Parathyroid adenoma (tissue), 2 donors: ENCODE measurements around the gene MEIS2.
A peak's percentile ranks its signal among the peaks of the same experiment; 100 is the strongest.

Experiments used
- H2AFZ ChIP-seq: fragments of 300-600 bp; sonication (generic); one replicate; pipeline ENCODE4 v1.7.0; 2017; ENCODE audit warnings: antibody characterized with exemption, mild to moderate bottlenecking
- H3K27ac ChIP-seq: fragments of 300-600 bp; sonication (generic); one replicate; pipeline ENCODE4 v1.7.0; 2017
- H3K27me3 ChIP-seq: fragments of 300-600 bp; sonication (generic); one replicate; pipeline ENCODE4 v1.7.0; 2017; ENCODE audit warnings: low read length; ENCODE audit not compliant: control insufficient read depth, insufficient read depth
- H3K36me3 ChIP-seq: fragments of 300-600 bp; sonication (generic); one replicate; pipeline ENCODE4 v1.7.0; 2017; ENCODE audit warnings: low read length; ENCODE audit not compliant: control insufficient read depth, insufficient read depth
- H3K4me1 ChIP-seq: fragments of 300-600 bp; sonication (generic); one replicate; pipeline ENCODE4 v1.7.0; 2017; ENCODE audit warnings: control low read depth
- H3K4me2 ChIP-seq: fragments of 300-600 bp; sonication (generic); one replicate; pipeline ENCODE4 v1.7.0; 2017; ENCODE audit warnings: low read length
- H3K4me3 ChIP-seq: fragments of 300-600 bp; sonication (generic); one replicate; pipeline ENCODE4 v1.7.0; 2017; ENCODE audit warnings: low read depth, low read length
- H3K79me2 ChIP-seq: fragments of 300-600 bp; sonication (generic); one replicate; pipeline ENCODE4 v1.7.0; 2017; ENCODE audit warnings: control low read depth
- H3K9ac ChIP-seq: fragments of 300-600 bp; sonication (generic); one replicate; pipeline ENCODE4 v1.7.0; 2017; ENCODE audit warnings: mild to moderate bottlenecking
- H3K9me3 ChIP-seq: fragments of 300-600 bp; sonication (generic); one replicate; pipeline ENCODE4 v1.7.0; 2017; ENCODE audit warnings: low read length; ENCODE audit not compliant: control insufficient read depth
- CTCF ChIP-seq: fragments of 300-600 bp; sonication (generic); IDR thresholded peaks from one replicate; pipeline ENCODE4 v1.7.0; 2017; ENCODE audit warnings: antibody characterized with exemption, mild to moderate bottlenecking
- donor health status: primary hyperparathyroidism.

MEIS2 gene

GRCh38 chr15:37097144-37097919 lies 3.0 kb downstream of the MEIS2 start:
- H3K4me2 ChIP-seq: peak overlapping the region; percentile 77
- H3K27me3 ChIP-seq: no peaks in the 10 kb centered on the region
- H3K4me1 ChIP-seq: no peaks in the 10 kb centered on the region
- no peaks in the 10 kb centered on the region for H3K9me3 ChIP-seq
- H3K4me3 ChIP-seq: peak overlapping the region; percentile 88
- H3K79me2 ChIP-seq: no peaks in the 10 kb centered on the region
- peak overlapping the region; percentile 3 for H3K27ac ChIP-seq
- H3K36me3 ChIP-seq: no peaks in the 10 kb centered on the region
- no peak overlapping the region for H3K9ac ChIP-seq
- no peak overlapping the region for H2AFZ ChIP-seq
- no peak for TF ChIP-seq CTCF

GRCh38 chr15:37096558-37097143 lies 3.7 kb downstream of the MEIS2 start:
- H3K36me3 ChIP-seq: no peaks in the 10 kb centered on the region
- no peak overlapping the region for H3K4me3 ChIP-seq
- no peaks in the 10 kb centered on the region for H3K27me3 ChIP-seq
- no peaks in the 10 kb centered on the region for H3K79me2 ChIP-seq
- H2AFZ ChIP-seq: no peak overlapping the region
- no peaks in the 10 kb centered on the region for H3K9me3 ChIP-seq
- no peak for TF ChIP-seq CTCF
- H3K9ac ChIP-seq: no peak overlapping the region
- no peak overlapping the region for H3K27ac ChIP-seq
- H3K4me1 ChIP-seq: no peaks in the 10 kb centered on the region
- no peak overlapping the region for H3K4me2 ChIP-seq

GRCh38 chr15:37095770-37096557 lies 4.4 kb downstream of the MEIS2 start:
- H3K9me3 ChIP-seq: no peaks in the 10 kb centered on the region
- no peak overlapping the region for H2AFZ ChIP-seq
- no peaks in the 10 kb centered on the region for H3K36me3 ChIP-seq
- H3K9ac ChIP-seq: no peak overlapping the region
- H3K79me2 ChIP-seq: no peaks in the 10 kb centered on the region
- no peak for TF ChIP-seq CTCF
- no peak overlapping the region for H3K4me2 ChIP-seq
- H3K4me3 ChIP-seq: no peak overlapping the region
- H3K4me1 ChIP-seq: no peaks in the 10 kb centered on the region
- H3K27me3 ChIP-seq: no peaks in the 10 kb centered on the region
- no peak overlapping the region for H3K27ac ChIP-seq

GRCh38 chr15:37094915-37095711 lies 5.2 kb downstream of the MEIS2 start:
- H3K79me2 ChIP-seq: no peaks in the 10 kb centered on the region
- TF ChIP-seq CTCF: no peak
- H3K4me1 ChIP-seq: no peaks in the 10 kb centered on the region
- H3K27ac ChIP-seq: no peak overlapping the region
- no peak overlapping the region for H3K4me3 ChIP-seq
- no peak overlapping the region for H3K9ac ChIP-seq
- H3K9me3 ChIP-seq: no peaks in the 10 kb centered on the region
- no peak overlapping the region for H2AFZ ChIP-seq
- no peaks in the 10 kb centered on the region for H3K36me3 ChIP-seq
- no peaks in the 10 kb centered on the region for H3K27me3 ChIP-seq
- H3K4me2 ChIP-seq: no peak overlapping the region
